Stimulated activated CD8-positive, alpha-beta memory T cell treated with anti-CD3 and anti-CD28 coated beads, Interleukin-4, amount 100 ng/mL, for 48 hours (primary cell): ENCODE measurements around the gene DYRK1B.
"Not testable (repeated sequence)": the region's sequence is repeated elsewhere in the genome, so short reads cannot be mapped to it uniquely, and the experiment has no call there.

Experiments used
- DNase-seq: peaks from one replicate; pipeline ENCODE4 v3.0.0-alpha.2; 2020

DYRK1B gene

DNA sequence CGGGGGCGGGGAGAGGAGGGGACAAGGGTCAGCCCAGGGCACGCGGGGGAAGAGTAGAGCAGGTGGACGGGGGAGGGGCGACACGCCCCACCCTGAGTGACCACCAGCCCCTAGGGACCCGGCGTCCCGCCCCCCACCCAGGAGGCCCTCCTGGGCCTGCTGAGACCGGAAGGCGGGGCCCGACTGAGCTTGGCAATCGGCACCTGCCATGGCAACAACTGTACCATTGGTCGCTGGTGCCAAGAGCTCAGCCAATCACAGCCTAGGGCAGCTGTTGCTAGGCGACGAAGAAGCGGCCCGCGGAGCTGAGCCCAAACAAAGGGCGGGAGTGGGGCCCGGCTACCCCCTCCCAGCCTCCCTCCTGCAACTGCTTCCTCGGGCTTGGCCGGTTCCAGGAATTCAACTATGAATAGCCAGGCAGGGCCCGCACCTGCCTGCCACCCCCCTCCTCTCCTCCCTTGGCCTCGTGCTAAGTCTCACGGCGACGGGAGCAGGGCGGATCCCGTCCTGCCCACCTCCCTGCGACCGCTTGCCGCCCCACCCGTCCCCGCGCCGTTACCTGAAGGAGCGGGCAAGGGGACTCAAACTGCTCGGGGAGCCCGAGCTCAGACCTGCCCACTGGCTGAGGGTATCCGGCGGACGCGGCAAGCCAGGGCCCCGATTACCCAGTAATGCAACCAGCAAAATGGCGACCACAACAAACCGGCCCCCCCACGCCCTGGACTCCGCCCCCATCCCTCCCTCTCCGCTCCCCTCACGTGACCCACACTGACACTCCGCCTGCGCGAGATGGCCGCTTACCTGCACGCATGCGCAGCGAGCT is at the start of gene DYRK1B:
Gene DYRK1B, minus strand, starts transcription at position 699 of the 823 bp plus-strand sequence. CDS start 2,295 bp downstream, outside the sequence.
- DNase-seq = peak; percentile 97

DNA sequence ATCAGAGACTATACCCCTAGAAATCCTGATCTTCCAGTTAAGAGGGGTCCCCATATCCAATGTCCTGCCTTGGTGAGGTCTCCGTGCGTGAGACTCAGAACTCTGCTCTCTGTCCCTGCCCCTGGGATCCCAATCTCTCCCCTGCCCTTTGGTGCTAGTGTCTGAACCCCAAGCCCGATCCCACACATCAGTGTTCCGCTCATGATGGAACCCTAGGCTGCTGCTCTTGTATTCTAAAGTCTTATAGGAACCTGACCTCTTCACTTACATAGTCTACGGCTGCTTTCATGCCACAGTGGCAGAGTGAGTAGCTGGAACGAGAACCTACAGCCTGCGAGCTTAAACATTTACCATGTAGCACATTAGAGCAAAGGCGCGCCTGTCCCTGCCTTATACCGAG is 48.7 kb upstream of the DYRK1B start:
- not testable (repeated sequence) for DNase-seq

DNA sequence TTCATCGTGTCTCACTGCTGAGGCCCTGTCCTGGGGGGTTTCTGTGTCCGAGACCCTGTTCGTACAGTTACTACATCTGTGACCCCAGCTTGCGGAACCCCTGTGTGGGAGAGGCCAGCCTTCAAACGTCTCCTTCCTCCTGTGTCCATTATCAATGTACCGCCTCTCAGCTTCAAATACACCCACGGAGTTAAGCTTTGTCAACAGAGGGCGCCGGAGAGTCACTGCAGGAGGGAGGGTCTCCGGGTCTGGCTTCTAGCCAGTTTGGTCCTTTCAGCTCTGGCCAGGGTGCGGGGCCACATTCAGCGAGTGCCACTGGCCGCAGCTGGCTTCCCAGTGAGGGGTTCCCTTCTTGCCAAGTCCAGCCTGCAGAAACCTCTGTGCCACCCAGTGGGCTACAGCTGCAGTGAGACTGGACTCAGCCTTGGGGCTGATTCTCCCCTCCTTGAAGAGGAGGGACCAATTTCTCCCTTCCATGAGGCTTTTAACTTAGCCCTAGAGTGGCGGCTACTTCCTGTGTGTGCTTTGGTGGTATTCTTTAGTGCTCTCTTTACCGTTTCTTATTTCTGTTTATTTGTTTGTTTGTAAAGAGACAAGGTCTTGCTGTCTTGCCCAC is 47.6 kb upstream of the DYRK1B start:
- DNase-seq = peak; percentile 68

DNA sequence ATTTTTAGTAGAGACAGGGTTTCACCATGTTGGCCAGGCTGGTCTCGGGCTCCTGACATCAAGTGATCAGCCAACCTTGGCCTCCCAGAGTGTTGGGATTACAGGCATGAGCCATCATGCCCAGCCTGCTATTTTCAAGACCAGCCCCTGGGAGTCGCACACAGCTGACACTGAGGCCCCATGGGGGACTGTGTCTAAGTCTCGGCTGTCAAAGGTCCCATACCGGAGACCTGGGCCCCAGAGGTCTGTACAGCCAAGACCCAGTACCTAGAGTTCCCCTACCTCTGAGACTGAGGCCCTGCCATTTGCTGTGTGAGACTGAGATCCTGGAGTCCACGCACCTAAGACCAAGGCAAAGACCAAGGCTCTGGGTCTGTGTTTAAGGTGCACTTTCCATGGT is 46.3 kb upstream of the DYRK1B start:
- DNase-seq = not testable (repeated sequence)

DNA sequence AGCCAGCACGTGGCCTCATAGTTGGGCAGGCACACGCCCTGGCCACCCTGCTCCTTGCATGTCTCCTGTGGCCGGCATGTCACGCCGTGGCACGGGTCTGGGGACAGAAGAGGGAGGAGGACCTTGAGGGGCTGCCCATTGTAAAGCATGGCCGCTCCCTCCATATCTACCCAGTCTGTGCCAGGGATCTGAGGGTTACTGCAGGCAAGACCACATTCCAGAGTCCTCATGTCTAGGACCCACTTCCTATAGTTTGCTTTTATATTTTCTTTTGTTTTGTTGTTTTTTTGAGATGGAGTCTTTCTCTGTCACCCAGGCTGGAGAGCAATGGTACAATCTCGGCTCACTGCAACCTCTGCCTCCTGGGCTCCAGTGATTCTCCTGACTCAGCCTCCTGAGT is 45.8 kb upstream of the DYRK1B start:
- DNase-seq = not testable (repeated sequence)

DNA sequence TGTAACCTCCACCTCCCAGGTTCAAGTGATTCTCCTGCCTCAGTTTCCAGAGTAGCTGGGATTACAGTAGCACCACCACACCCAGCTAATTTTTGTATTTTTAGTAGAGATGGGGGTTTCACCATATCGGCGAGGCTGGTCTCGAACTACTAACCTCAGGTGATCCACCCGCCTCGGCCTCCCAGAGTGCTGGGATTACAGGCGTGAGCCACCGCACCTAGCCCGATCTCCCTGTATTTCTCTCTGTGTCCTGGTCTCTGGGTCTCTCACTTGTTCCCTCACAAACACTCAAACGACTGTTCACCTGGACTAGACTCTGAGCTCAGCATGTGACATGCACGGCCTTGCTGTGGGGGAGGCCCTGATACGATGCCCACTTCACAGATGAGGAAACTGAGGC is 44.9 kb upstream of the DYRK1B start:
- DNase-seq = not testable (repeated sequence)

DNA sequence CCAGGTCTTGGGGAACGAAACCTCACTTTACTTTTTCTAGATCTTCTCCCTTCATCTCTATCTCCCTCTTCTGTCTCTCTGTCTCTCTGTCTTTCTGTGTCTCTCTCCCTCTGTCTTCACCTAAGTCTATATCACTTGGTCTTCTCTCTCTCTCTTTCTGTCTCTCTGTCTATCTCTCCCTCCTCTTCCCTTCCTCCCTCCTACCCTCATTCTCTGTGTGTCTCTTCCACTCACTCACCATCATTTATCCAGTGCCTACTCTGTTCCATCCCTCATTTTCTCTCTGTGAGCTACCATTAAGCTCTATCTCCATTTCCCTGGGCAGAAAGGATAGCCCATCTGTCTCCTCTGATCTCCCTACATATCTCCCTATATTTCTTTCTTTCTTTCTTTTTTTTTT is 44.4 kb upstream of the DYRK1B start:
- no peak for DNase-seq

DNA sequence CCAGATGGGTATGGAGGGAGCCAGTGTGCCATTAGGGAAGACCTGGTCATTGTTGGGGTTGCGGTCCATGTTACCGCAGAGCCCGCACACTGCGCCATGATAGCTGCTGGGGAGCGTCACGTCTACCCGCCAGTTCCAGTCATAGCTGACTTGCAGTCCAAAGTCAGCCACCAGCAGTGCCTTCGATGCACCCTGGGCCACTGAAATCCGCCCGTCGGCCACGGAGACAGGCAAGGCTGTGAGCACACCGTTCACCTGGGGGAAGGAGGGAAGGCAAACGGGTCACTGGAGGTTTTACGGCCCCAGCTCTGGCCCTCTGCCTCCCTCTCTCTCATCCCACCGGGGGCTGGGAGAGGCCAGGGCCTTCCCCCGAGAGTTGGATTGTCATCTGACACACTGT is 44.0 kb upstream of the DYRK1B start:
- not testable (repeated sequence) for DNase-seq

DNA sequence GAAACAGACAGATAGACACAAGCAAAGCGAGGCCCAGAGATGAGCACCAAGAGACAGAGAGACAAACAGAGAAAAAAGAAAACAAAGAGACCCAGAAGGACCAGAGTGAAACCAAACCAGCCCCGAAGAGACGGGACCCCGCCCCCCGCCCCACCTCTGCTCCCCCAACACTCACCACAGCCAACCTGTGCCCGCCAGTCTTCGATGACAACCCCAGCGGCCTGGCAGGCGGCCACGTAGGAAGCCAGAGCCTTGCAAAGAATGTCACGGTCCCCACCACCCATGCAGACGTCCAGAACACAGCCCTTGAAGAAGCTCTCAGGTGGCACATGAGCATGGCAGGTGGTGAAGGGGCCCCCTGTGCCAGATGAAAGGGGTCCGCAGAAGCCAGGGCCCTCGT is 43.5 kb upstream of the DYRK1B start:
- not testable (repeated sequence) for DNase-seq

DNA sequence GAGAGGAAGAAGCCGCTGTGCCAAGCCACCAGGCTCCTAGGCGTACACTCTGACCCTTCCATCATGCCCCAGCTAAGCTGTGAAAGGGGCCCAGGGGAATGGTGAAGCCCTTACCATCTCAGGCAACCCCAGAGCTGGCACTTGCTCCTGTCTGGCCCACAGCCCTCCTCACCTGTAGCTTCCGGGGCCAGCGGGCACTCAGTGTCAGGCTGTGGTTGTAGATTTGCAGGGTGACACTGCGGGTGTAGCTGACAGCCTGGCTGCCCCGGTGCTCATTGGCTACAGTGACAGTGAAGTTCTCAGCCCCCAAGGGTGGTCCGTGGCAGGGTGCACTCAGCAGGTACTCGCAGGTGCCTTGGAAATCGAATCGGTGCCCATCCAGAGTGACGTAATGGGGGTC is 42.5 kb upstream of the DYRK1B start:
- DNase-seq = not testable (repeated sequence)

DNA sequence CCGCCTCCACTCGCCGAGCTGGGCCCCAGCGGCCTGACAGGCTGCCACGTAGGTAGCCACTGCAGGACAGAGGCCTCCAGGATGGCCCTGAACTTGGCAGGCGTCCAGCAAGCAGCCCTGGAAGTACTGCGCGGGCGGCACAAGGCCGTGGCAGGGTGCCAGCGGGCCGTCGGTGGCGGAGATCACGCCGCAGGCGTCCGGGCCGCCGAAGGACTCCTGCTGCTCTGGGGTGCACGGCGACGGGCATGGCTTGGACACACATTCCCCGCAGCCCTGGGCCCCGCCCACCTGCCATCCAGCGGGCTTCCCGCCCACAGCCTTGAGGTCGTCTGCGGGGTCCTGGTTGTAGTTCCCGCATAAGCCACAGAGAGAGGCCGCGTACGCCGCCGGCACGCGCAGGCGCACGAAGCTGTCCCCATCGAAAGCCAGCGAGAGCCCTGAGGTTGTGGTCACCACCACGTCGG is 41.5 kb upstream of the DYRK1B start:
- DNase-seq = not testable (repeated sequence)

DNA sequence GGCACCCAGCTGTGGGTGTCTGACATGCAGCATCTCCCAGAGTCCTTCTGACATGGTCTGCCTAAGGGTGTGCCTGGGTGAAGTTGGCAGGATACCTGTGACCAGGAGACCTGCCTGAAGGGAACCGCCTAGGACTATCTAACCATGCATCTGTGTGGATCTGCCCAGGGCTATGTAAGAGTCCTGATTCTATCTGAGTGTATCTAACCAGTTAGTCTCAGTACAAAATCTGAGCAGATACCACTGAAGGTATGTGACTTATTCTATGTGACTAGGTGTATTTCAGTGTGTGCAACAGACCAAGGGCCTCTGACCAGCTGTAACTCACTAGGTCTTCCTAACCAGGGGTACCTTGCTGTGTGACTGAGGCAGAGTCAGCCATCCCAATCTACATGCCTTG is 40.4 kb upstream of the DYRK1B start:
- no peak for DNase-seq

DNA sequence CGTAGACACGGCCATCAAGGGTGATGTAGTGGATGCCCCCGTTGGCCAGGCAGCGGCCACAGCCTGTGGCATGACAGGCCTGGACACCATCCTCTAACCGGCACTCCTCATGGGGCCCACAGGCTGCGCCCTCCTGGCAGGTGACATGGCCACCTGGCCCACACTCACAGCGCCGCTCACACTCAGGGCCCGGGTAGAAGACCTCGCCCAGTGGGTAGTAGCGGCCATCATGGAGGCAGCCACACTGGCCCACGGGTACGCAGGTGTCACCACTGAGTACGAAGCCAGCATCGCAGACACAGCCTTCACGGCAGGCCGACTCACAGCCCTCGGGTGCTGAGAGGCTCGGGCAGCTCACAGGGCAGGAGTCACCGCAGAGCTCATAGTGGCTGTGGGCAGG is 39.4 kb upstream of the DYRK1B start:
- no peak for DNase-seq

DNA sequence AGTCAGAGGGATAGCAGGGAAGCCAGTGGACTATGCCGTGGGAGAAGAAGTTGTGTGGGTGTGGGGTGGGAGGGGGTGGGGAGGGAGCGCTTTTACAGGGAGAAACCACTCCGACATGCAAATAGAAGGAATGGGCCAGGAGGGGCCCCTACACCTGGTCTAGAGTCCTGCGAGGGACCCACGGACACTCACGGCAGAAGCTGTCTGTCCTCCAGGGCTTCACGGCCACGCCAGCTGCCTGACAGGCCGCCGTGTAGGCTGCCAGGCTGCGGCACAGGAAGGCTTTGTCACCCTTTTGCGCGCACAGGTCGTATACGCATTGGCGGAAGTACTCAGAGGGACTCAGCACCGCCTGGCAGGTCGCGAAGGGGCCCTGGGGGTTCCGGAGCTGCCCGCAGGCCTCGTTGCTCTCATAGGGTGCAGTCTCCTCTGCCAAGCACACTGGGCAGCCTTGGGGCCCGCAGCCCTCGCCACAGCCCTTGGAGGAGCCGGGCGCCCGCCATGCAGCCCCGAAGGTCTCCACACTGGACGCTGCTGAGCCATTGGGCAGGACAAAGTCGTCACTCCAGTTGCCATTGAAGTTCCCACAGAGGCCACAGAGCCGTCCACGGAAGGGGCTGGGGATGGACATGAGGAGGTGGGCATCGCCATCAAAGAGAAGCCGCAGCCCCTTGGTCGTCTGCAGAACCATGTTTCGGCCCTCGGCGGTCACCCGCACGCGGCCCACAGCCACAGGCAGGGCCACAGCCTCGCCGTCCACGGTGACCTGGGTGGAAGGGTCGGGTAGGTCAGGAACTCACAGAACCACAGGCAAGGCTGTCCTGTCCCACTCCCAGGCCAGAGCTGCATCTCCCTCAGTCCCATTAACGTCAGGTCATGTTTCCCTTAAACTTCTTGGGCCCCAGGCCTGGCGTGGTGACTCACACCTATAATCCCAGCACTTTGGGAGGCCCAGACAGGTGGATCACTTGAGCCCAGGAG is 38.2 kb upstream of the DYRK1B start:
- DNase-seq = no peak

DNA sequence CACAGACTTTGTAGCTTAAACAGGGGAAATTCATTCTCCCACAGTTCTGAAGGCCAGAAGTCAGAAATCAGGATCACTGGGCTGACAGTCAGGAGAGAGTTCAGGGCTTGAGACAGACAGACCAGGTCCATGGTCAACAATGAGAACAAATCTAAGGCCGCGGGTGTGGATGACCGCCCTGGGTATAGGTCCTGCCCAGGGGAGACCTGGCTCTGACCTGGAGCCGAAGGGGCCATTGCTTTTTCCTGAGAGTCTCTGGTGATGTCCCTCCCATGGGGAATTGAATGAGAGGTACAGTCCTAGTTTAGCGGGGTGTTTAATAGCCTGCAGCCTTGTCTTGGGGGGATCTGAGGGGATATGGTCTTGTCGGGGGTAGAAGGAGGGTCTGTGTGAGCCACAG is 37.4 kb upstream of the DYRK1B start:
- no peak for DNase-seq

DNA sequence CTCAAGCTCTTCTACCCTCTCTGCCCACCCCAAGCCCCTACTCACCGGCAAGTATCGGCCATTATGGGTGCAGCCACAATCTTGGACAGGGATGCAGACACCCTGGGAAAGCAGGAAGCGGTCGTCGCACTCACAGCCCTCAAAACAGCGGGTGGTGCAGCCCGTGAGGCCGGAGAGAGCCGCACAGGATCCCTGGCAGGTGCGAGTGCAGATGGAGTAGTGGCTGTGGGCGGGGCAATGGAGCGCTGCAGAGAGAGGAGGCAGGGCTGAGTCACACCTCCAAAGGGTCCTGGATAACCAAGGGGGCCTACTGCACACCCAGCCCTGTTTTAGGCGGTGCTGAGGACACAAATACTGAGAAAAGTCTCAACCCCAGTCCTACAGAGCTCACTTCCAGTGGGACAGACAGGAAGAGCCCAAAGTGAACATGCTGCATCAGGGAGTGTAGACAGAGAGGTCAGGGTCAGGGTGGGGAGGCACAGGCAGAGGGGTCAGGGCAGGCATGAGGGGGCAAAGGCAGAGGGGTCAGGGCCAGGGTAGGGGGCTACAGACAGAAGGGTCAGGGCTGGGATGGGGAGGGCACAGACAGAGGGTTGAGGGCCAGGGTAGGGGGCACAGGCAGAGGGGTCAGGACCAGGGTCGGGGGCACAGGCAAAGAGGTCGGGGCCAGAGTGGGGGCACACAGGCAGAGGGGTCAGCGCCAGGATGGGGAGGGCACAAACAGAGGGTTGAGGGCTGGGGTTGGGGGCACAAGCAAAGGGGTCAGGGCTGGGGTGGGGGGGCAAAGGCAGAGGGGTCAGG is 36.4 kb upstream of the DYRK1B start:
- no peak for DNase-seq

DNA sequence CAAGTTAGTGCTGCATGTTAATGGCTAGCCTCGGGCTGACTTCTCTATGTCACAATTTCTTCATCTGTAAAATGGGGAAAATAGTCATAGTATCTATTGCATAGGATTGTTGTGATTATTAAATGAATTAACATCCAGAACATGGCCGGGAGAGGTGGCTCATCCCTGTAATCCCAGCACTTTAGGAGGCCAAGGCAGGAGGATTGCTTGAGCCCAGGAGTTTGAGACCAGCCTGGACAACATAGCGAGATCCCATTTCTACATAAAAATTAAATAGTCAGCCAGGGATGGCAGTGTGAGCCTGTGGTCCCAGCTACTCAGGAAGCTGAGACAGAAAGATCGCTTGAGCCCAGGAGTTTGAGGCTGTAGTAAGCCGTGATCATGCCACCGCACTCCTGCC is 34.0 kb upstream of the DYRK1B start:
- DNase-seq = no peak

DNA sequence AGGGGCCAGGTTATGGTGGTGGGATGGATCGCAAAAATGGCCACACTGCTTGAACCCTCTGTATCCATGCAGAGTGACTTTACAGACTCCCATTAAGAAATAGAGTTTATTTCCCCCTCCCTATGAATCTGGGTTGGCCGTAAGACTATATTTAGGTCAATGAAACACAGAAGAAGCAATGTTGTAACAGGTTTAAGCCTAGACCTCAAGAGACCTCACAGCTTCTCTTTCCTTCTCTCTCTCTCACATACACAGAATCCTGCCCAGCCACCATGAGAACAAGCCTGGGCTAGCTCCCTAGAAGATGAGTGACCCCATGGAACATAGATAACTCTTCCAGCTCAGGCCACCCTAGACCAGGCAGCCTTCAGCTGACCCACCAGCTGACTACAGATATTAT is 33.2 kb upstream of the DYRK1B start:
- DNase-seq = no peak

DNA sequence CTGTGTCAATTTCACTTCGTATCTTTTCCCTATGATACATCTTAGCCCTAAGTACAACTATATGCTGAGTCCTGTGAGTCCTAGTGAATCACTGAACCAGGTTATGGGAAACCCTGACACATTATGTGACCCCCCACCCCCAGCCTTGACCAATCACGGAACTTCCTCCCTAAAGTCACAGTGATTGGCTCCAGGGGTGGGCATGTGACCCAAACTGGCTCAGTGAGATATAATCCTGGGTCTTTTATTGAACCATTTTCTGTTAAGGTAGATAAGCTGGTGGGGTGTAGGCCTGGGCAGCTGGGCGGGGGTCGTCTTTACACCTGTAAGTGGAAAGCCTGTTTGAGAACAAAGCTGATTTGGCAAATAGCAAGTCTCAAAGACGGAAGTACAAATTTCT is 32.0 kb upstream of the DYRK1B start:
- no peak for DNase-seq

DNA sequence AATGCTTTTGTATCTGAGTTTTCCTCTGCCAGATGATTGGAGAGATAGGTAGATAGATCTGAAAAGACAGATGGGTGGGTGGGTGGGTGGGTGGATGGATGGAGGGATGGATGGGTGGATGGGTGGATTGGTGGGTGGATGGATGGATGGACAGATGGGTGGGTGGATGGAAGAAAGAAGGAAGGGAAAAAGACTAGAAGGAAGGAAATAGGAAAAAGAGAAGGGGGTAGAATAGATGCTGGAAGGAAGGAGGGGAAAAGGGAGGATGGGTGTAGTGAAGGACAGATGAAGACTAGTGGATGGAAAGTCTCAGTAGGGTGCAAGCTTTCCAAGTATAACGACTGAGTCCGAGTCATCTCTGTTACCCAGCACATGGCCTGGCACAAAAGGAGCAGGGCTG is 31.2 kb upstream of the DYRK1B start:
- DNase-seq = no peak

DNA sequence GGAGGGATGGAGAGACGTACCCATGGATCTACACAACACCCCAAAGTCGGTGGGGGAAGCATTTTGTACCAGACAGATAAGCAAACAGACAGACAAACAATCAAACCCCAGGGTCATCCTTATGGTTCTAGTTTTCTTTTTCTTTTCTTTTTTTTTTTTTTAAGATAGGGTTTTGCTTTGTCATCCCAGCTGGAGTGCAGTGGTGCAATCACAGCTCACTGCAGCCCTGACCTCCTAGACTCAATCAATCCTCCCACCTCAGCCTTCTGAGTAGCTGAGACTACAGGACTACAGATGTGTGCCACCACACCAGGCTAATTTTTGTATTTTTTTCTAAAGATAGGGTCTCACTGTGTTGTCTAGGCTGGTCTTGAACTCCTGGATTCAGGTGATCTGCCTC is 30.2 kb upstream of the DYRK1B start:
- DNase-seq = no peak

DNA sequence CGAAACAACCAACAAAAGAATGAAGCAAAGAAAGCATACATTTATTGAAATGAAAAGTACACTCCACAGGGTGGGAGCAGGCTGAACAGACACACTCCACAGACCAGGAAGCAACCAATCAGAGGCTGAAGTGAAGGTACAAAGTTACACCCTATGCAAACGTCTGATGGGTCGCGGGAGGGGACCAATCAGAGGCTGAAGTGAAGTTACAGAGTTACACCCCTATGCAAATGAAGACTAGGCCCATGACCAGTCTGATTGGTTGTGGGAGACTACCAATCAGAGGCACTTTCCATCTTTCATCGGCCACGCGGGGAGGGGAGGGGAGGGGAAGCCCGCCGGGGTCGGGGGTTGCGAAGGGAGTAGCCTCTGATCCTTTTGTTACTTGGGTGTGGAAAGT is 24.6 kb upstream of the DYRK1B start:
- no peak for DNase-seq
